Adrenal gland (tissue), 12 donors: ENCODE results near the gene PI4K2A. TPM values are rescaled to one million over a fixed set of nuclear protein-coding genes. Genes with fewer than 3 reads are reported as not detected.

Source experiments
- DNase-seq, 7 donors: peaks; one replicate each; pipeline ENCODE4 v3.0.0-alpha.2; 2019 to 2020
- H3K27ac ChIP-seq, 5 donors: fragments of 200-600 bp; sonication (generic) in 4 of 5; 1 replicate in 3 of 5; 2 replicates in 2 of 5; pipeline versions ENCODE4 v1.5.1 to v1.8.0; 2016 to 2020; ENCODE audit warnings: mild to moderate bottlenecking in 1 of 5
- H3K27me3 ChIP-seq: fragments of 200-600 bp; 2 replicates; pipeline ENCODE4 v1.8.0; 2021
- H3K36me3 ChIP-seq, 2 donors: fragments of 200-600 bp; replicated peaks in 1 of 2; 1 replicate in 1 of 2; 2 replicates in 1 of 2; pipeline versions ENCODE4 v1.5.1 to v1.8.0; 2018 to 2022
- H3K4me1 ChIP-seq, 2 donors: fragments of 200-600 bp; replicated peaks in 1 of 2; 1 replicate in 1 of 2; 2 replicates in 1 of 2; pipeline versions ENCODE4 v1.5.1 to v1.8.0; 2018 to 2021
- H3K4me3 ChIP-seq, 4 donors: fragments of 200-600 bp; sonication (generic) in 3 of 4; one replicate each; pipeline ENCODE4 v1.5.1; 2016 to 2018
- H3K9me3 ChIP-seq, 3 donors: fragments of 200-600 bp; sonication (generic) in 1 of 3; replicated peaks in 1 of 3; 1 replicate in 2 of 3; 2 replicates in 1 of 3; pipeline versions ENCODE4 v1.5.1 to v1.8.0; 2016 to 2021
- POLR2A ChIP-seq, 2 donors: fragments of 450-650 bp; IDR thresholded peaks; one replicate each; pipeline ENCODE4 v1.6.1; 2017; ENCODE audit warnings: antibody characterized with exemption in 2 of 2, mild to moderate bottlenecking in 2 of 2, moderate library complexity in 1 of 2
- WGBS, 4 donors: extraction: QIAGEN DNeasy Blood & Tissue Kit in 2 of 4; methylation state at CpG; one replicate each; pipeline versions ENCODE4 v1.1.5 to v1.1.7; 2013 to 2017; 5-methylcytosine and 5-hydroxymethylcytosine counted together
- intact Hi-C, 2 donors: fragments of 100-400 bp; cut with DNase I; formaldehyde crosslinking; loops; one replicate each; pipeline versions ENCODE4 v1.14.1 to v1.15.0; 2022 to 2023
- polyA plus RNA-seq, 3 donors: library from polyadenylated mRNA; stranded (reverse); fragments of 200-250 nt in 2 of 3; fragments of 350-450 nt in 1 of 3; fragmentation: Illumina TruSeq in 1 of 3; extraction: RNeasy Lipid Tissue Mini Kit (QIAGEN cat#74804) in 1 of 3; gene quantifications; one replicate each; pipeline ENCODE4 v1.2.3, GENCODE V29; 2013 to 2014
- total RNA-seq, 9 donors: library from RNA; depleted of rRNA in 4 of 9; stranded (reverse); fragments of >200 nt in 4 of 9; fragments of 120-200 nt in 1 of 9; fragmentation: NEBNext Ultra II Directional in 1 of 9; extraction: Animal tissue kit (Norgen Biotek cat#: 25700) in 1 of 9; gene quantifications; one replicate each; pipeline versions ENCODE4 v1.1.0 to v1.2.4, GENCODE V29; 2013 to 2023
- TF ChIP-seq, protein P1 (sequence below), 6 experiments: fragments of 450-650 bp in 4 of 6; fragments of 200-600 bp in 2 of 6; sonication (generic) in 1 of 6; IDR thresholded peaks; 1 replicate in 5 of 6; 2 replicates in 1 of 6; pipeline versions ENCODE4 v1.5.1 to v1.8.0; 2016 to 2021; ENCODE audit warnings: antibody characterized with exemption in 6 of 6, mild to moderate bottlenecking in 2 of 6, moderate library complexity in 1 of 6
- donor health status: healthy with polysubstance abuse.
- donor health status: Bipolar disorder and iron deficiency.
- donor health status: DM: yes; HTN: yes; CAD: no.
- donor health status: DM: no; HTN: no; CAD: no.
- donor health status: DM: no; HTN: no; CAD: no.
- donor health status: DM: yes; HTN: yes; CAD: no.

Gene PI4K2A
- total and polyA plus RNA-seq, 12 donors = 17.8 to 70.8 (median 40.9) TPM

DNA sequence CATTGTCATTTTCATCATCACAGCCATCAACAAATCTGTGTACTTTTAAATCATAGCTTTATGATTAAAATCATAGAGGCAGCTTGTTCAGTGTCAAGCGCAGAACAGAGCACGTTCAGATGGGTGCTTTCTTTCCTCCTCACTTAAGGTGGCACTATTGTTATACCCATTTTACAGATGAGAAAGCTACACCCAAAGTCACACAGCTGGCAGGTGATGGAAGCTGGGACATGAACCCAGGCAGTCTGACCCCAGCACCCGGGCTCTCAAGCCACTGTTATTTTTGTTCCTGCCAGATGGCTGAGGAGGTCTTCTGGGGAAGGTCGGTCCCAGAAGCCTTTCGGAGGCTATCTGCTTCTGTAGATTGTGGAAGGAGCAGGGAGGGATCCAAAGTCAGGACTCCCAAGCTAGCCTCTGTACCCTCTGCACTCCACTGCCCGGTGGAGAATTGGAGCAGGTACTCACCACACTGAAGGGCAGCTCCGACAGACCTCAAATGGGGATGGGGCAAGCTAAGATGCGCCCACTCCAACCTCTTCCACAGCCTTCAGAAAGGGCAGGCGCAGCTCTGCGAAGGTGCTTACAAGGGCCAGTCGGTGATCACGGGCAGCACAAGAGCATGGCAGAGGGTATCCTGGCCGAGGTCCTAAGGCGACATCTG lies 46.0 kb downstream of the PI4K2A start:
- peak overlapping the region; percentile 68 to 97 (median 94) for H3K27ac ChIP-seq
- no peak for DNase-seq
- 11 to 21% (median 15%) methylated on average over 7 to 14 of the region's 14 CpGs for WGBS, 4 donors
- no peaks in the 10 kb centered on the region for H3K9me3 ChIP-seq
- no peaks in the 10 kb centered on the region for H3K27me3 ChIP-seq
- H3K4me1 ChIP-seq = peaks cover 46 to 66% of the 10 kb centered on the region in 2 donors
- H3K4me3 ChIP-seq = peak overlapping the region; percentile 36 to 65 (median 42)
- no peaks in the 10 kb centered on the region for H3K36me3 ChIP-seq
- TF ChIP-seq POLR2A (IDR thresholded peaks at IDR 0.05) = no peak
- TF ChIP-seq, protein P1, sequence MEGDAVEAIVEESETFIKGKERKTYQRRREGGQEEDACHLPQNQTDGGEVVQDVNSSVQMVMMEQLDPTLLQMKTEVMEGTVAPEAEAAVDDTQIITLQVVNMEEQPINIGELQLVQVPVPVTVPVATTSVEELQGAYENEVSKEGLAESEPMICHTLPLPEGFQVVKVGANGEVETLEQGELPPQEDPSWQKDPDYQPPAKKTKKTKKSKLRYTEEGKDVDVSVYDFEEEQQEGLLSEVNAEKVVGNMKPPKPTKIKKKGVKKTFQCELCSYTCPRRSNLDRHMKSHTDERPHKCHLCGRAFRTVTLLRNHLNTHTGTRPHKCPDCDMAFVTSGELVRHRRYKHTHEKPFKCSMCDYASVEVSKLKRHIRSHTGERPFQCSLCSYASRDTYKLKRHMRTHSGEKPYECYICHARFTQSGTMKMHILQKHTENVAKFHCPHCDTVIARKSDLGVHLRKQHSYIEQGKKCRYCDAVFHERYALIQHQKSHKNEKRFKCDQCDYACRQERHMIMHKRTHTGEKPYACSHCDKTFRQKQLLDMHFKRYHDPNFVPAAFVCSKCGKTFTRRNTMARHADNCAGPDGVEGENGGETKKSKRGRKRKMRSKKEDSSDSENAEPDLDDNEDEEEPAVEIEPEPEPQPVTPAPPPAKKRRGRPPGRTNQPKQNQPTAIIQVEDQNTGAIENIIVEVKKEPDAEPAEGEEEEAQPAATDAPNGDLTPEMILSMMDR (IDR thresholded peaks at IDR 0.05) = no peak
- intact Hi-C loops = no loop called here

DNA sequence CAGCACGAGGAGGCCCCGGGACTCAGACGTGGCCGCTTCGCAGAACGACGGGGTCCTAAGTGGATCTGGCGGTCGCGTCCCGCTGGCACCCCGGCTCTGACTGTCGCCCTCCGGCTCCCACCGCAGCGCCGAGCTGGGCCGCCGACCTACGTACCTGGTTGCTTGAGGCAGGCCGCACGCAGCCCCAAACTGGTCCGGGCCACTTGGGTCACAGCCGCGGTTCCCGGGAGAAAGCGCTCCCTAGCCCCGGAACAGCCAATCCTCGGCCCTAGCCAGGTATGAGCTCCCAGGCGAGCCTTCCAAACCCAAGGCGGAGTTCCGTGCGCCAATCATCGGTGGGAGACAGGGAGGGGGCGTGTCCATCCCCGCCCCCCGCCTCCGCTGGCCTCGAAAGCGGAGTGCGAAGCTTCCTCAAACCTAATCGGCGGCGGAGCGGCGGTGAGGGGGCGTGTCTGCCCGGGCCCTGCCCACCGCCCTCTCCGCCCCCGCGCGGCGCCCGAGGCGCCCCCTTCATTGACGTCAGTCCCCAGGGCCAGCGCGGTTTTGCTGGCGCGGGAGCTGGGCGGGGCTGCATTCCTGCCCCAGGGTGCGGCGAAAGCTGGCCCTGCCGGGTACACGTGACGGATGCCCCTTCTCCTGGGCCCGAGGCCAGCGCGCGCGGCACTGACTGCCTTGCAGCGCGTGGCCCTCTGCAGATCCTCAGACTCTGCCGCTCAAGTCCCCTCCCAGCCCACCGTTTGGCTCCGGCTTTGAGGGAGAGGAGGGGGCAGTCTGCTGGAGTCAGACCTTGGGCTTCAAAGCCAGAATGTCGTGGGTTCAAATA lies 46.7 kb downstream of the PI4K2A start, which contains the start of gene AVPI1:
Gene AVPI1 (minus strand): TSS at position 280 of the 823 bp plus-strand sequence. CDS start 7,336 bp downstream, outside the sequence.
- TF ChIP-seq, protein P1 (IDR thresholded peaks at IDR 0.05) = no peak
- peak; percentile 98 to 99 for TF ChIP-seq POLR2A (IDR thresholded peaks at IDR 0.05)
- intact Hi-C loops = no loop called here
- Histone ChIP-seq H3K9me3 (no peaks in the 10 kb centered on the region), H3K27ac (peak within 1 kb of the TSS; percentile 91 to 97 (median 95)), H3K4me3 (peak within 1 kb of the TSS; percentile 36 to 65 (median 42)), H3K27me3 (no peaks in the 10 kb centered on the region), H3K36me3 (no peaks in the 10 kb centered on the region), H3K4me1 (peaks cover 46 to 66% of the 10 kb centered on the region in 2 donors)
- DNase-seq = peak; percentile 98 to 99 (median 99)
- 0 to 13% (median 1%) methylated on average over 3 to 78 of the region's 78 CpGs for WGBS, 4 donors

DNA sequence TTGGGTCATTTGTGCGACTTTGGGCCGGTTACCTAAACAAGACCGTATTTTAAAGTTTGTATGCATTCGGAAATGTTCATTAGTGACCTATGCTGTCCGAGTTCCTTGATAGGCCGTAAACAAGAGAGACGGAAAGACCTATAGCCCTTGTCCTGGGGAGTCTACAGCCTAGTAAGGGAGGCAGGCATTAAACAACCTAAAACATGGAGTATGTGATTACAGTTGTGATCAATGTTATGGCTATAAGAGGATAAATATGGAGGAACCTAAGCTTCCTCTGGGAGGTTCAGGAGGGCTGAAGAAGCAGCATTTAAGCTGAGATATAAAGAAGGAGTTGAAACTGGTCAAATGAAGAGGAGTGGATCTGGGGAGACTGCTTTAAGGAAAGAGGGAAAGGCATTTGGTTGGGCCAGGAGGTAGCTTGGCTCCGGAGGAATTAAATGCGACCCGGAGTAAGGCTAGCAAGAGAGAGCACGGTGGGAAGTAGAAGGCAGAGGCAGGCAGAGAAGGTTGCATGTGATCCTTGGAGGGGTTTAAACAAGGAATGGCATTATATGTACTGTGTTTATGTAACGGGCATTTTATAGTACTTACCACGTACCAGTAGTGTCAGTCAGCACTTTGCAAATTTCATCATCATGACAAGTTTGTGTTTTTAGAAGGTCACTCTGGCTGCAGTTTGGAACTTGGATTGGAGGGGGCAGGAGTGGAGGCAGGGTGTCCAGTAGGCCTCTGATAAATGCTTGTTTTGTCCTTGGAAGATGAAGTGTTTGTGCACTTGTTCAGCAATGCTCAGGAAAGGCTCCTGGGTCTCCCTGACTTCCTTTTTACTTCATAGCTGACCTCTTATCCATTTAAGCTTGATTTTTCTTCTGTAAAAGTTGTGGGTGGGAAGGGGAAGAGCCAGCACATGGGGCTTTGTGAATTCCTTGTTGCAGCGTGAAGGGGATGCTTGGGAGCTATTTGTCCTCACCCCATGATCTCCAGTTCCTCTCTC lies 47.6 kb downstream of the PI4K2A start:
- H3K4me1 ChIP-seq = peaks cover 46 to 60% of the 10 kb centered on the region in 2 donors
- intact Hi-C loops = no loop called here
- H3K27me3 ChIP-seq = no peaks in the 10 kb centered on the region
- H3K36me3 ChIP-seq = no peaks in the 10 kb centered on the region
- no peaks in the 10 kb centered on the region for H3K9me3 ChIP-seq
- WGBS, 4 donors = 16 to 23% (median 20%) methylated on average over 9 to 14 of the region's 14 CpGs
- peak overlapping the region in 1 of 4 donors; percentile 30 for H3K4me3 ChIP-seq
- peak in 1 of 2 donors; percentile 71 for TF ChIP-seq POLR2A (IDR thresholded peaks at IDR 0.05)
- TF ChIP-seq, protein P1 (IDR thresholded peaks at IDR 0.05) = no peak
- peak overlapping the region; percentile 90 to 97 (median 95) for H3K27ac ChIP-seq
- peak; percentile 66 to 89 (median 85) for DNase-seq
